Measurements from ENCODE around the gene BAD. TPM values are rescaled to one million over a fixed set of nuclear protein-coding genes. Genes with fewer than 3 reads are reported as not detected.
"Not testable (repeated sequence)": the region's sequence is repeated elsewhere in the genome, so short reads cannot be mapped to it uniquely, and the experiment has no call there.

The BAD gene
- total RNA-seq, 1 donor from 2014 or later: 73.6 TPM

DNA sequence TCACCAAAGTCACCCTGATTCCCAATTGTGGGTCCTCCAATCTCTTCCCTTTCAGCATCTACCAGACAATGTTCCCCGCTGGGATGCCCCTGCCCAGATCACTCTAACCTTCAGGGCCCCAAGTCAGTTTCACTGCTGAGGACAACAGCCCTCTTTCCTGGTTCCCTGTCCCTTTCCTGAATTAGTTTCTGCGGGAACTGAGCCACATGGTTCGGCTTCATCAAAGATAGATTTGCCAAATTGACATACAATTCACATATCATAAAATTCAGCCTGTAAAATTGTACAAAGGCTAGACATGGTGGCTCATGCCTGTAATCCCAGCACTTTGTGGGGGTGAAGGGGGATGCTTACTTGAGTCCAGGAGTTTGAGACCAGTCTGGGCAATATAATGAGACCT is 43.5 kb upstream of the BAD start:
- TF ChIP-seq CTCF (IDR thresholded peaks at IDR 0.05): no peak
- Mint-ChIP-seq H3K4me3 (ENCODE audit: unreplicated experiment) (no peak overlapping the region), H3K4me1 (ENCODE audit: unreplicated experiment) (peaks cover 5% of the 10 kb centered on the region), H3K9me3 (ENCODE audit: unreplicated experiment) (no peaks in the 10 kb centered on the region), H3K27ac (ENCODE audit: unreplicated experiment) (no peak overlapping the region), H3K36me3 (ENCODE audit: unreplicated experiment) (no peaks in the 10 kb centered on the region), H3K27me3 (ENCODE audit: unreplicated experiment) (peaks cover 6% of the 10 kb centered on the region)
- no peak for DNase-seq (ENCODE audit: extremely low spot score, unreplicated experiment)

GRCh38 chr11:64327375-64327774 is 42.9 kb upstream of the BAD start:
- no peak for DNase-seq (ENCODE audit: extremely low spot score, unreplicated experiment)
- Mint-ChIP-seq H3K27ac (ENCODE audit: unreplicated experiment) (no peak overlapping the region), H3K36me3 (ENCODE audit: unreplicated experiment) (no peaks in the 10 kb centered on the region), H3K4me1 (ENCODE audit: unreplicated experiment) (peaks cover 5% of the 10 kb centered on the region), H3K4me3 (ENCODE audit: unreplicated experiment) (no peak overlapping the region), H3K27me3 (ENCODE audit: unreplicated experiment) (peaks cover 6% of the 10 kb centered on the region), H3K9me3 (ENCODE audit: unreplicated experiment) (no peaks in the 10 kb centered on the region)
- no peak for TF ChIP-seq CTCF (IDR thresholded peaks at IDR 0.05)

GRCh38 chr11:64324692-64325469 is 40.4 kb upstream of the BAD start:
- TF ChIP-seq CTCF (IDR thresholded peaks at IDR 0.05): no peak
- Mint-ChIP-seq H3K4me1 (ENCODE audit: unreplicated experiment) (peaks cover 15% of the 10 kb centered on the region), H3K36me3 (ENCODE audit: unreplicated experiment) (peaks cover 17% of the 10 kb centered on the region), H3K27me3 (ENCODE audit: unreplicated experiment) (peaks cover 6% of the 10 kb centered on the region), H3K9me3 (ENCODE audit: unreplicated experiment) (no peaks in the 10 kb centered on the region), H3K4me3 (ENCODE audit: unreplicated experiment) (no peak overlapping the region), H3K27ac (ENCODE audit: unreplicated experiment) (no peak overlapping the region)
- DNase-seq (ENCODE audit: extremely low spot score, unreplicated experiment): no peak

DNA sequence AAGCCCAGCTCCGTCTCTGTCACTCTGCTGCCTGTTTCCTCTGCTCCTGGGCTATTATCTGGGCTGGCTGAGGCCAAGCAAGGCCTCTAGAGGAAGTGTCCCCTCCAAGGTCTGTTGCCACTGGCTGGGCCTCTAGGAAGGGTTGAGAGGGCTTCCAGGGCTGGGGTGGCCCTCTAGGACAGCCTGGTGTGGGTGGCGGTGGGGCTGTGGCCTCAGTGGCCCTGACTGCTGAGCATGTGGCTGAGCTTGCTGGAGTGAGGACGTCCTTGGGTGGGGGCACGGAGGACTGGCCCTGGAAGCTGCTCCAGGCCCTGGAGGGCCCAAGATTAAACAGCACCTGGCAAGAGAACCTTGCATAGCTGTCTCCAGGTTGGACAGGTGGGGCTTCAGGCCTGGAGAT is 39.5 kb upstream of the BAD start:
- not testable (repeated sequence) for DNase-seq (ENCODE audit: extremely low spot score, unreplicated experiment); H3K9me3 Mint-ChIP-seq (ENCODE audit: unreplicated experiment); H3K27me3 Mint-ChIP-seq (ENCODE audit: unreplicated experiment); H3K27ac Mint-ChIP-seq (ENCODE audit: unreplicated experiment); H3K4me3 Mint-ChIP-seq (ENCODE audit: unreplicated experiment)
- peaks cover 17% of the 10 kb centered on the region for H3K36me3 Mint-ChIP-seq (ENCODE audit: unreplicated experiment)
- peaks cover 24% of the 10 kb centered on the region for H3K4me1 Mint-ChIP-seq (ENCODE audit: unreplicated experiment)

DNA sequence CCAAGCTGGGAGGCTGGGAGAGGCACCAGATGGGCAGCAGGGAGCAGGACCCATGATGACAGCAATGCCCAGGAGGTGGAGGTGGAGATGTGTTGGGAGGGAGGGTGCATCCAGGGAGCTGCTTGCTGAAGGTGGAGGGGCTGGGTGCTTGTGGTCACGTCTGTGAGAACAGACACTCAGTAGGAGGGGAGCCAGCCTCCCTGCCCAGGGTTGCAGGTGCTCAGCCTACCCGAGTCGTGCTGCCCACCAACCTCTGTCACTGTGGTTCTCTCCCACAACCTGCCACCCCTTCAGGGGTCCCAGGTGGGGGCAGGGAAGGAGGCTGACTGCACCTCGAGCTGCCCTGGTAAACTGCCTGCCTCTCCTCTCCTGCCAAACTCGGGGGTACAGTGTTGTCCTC is 38.9 kb upstream of the BAD start:
- Mint-ChIP-seq H3K9me3 (ENCODE audit: unreplicated experiment) (no peaks in the 10 kb centered on the region), H3K4me3 (ENCODE audit: unreplicated experiment) (no peak overlapping the region), H3K4me1 (ENCODE audit: unreplicated experiment) (peaks cover 26% of the 10 kb centered on the region), H3K36me3 (ENCODE audit: unreplicated experiment) (peaks cover 17% of the 10 kb centered on the region), H3K27ac (ENCODE audit: unreplicated experiment) (no peak overlapping the region), H3K27me3 (ENCODE audit: unreplicated experiment) (peaks cover 2% of the 10 kb centered on the region)
- no peak for DNase-seq (ENCODE audit: extremely low spot score, unreplicated experiment)
- TF ChIP-seq CTCF (IDR thresholded peaks at IDR 0.05): no peak

Data from osteocyte (in vitro differentiated cells).